MV-4-11 (cell line): Measurements from ENCODE around the gene KRT25.

Experiments used
- DNase-seq: peaks from one replicate; lab custom pipeline; 2025; lab: John Stamatoyannopoulos, UW

Gene KRT25, protein sequence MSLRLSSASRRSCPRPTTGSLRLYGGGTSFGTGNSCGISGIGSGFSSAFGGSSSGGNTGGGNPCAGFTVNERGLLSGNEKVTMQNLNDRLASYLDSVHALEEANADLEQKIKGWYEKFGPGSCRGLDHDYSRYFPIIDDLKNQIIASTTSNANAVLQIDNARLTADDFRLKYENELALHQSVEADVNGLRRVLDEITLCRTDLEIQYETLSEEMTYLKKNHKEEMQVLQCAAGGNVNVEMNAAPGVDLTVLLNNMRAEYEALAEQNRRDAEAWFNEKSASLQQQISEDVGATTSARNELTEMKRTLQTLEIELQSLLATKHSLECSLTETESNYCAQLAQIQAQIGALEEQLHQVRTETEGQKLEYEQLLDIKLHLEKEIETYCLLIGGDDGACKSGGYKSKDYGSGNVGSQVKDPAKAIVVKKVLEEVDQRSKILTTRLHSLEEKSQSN

DNA sequence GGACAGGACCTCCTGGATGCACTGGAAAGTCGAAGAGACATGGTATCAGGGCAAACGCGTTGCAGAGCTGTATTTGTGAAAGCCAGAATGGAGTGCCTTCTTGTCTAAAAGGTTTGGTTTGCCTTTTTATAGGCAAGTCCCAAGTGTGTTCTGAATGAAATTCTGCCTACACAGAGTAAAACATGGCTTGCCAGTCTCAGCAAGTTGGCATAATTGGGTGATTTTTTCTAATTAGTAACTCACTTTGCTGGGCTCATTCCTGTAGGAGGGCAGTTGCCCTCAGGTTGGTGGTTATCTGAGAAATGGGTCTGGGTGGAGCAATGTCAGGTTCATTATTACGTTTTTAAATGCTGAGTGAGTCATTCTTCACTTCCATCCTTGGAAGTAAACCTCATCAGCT, at the start of gene KRT25:
TSS of gene KRT25 (minus strand) at position 101 of the 400 bp plus-strand sequence. CDS start at position 41, 60 bp downstream.
- no peak for DNase-seq

DNA sequence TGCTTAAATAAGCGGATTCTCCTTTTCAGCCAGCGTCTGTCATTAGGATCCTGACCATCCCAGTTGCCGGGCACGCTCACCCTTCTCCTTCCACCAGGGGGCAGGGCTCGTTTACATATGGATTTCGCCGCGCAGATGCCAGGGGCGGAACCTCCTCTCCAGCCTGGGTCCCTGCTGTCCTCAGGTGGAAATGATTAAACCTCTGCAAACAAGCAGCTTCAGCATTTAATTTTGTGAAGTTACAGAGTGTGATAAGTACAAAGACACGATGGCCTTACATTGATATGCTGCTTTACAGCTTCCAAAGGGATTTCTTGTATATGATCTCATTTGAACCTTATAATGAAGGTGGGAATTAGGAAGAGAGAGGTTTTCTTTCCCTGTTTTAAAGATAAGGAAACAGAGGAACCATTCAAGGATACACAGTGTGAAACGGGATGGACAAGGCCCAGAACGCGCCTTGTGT, 48.5 kb upstream of the KRT25 start:
- DNase-seq = peak; percentile 31

DNA sequence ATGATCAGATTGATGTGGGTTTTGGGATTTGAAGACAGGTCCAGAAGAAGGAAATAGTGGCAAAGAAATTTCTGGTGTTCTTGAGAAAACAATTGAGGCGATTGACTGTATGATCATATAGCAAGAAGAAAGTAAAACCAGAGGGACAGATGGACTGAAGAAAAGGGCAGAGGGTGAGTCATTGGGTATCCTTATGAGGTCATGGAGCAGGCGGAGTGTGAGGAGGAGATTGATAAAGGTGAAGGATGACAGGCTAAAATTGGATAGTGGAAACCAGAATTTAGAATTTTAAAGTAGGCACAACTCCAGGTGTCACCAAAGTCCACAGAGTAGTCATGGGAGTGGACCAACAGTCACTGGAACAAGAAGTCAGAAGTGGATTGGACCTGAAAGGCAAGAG, 46.0 kb upstream of the KRT25 start:
- DNase-seq = no peak

GRCh38 chr17:40800381-40800780, 45.2 kb upstream of the KRT25 start:
- no peak for DNase-seq

DNA sequence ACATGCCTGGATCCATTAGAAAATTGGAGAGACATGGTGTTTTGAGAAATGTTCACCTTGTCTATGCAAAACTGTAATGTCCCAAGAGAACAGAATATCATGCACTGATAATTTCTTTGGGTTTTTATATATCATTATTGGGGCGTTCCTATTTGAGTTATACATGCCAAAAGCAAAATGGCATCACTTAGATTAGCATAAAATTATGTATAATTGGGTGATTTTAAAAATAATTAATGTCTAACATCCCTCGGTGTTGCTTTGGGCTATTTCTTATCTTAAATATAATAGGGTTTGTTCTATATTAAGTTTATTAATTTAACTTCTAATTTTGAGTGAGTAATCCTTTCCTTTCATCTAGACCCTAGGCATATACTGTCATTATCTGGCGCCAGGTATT, 44.7 kb upstream of the KRT25 start, which contains the start of gene KRT28:
TSS of gene KRT28 (minus strand) at position 101 of the 400 bp plus-strand sequence. CDS start at position 35, 66 bp downstream.
- no peak for DNase-seq

DNA sequence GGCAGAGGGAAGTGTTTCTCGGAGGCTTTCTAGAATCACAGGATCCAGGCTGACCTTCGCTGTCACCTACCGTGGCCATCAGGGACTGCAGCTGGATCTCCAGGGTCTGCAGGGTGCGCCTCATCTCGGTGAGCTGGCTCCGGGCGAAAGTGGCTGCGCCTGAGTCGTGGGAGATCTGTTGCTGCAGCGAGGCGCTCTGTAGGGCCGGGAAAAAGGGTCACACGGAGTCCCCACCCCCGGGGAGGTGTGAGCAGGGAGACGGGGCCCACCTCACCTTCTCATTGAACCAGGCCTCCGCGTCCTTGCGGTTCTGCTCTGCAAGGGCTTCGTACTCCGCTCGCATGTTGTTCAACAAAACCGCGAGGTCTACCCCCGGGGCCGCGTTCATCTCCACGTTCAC, 41.7 kb upstream of the KRT25 start:
- no peak for DNase-seq

GRCh38 chr17:40795019-40795667, 40.0 kb upstream of the KRT25 start:
- DNase-seq = no peak

DNA sequence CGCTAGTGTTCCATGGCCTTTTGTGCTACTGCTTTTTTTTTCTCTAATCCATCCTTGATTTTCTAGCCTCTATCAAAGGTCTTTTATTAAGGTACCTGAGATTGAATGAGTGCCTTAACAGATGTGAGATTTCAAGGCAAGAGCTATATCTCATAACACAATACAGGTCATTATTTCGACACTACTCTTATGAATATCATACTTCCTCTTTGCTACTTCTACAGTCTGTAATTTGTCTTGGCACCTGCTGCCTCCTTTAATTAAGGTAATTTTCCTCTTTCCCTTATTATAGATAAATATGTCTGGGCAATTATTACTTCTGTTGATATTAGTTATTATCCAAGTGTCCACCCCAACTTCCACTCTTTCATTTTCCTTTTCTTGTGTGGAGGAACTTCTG, 39.3 kb upstream of the KRT25 start:
- no peak for DNase-seq

DNA sequence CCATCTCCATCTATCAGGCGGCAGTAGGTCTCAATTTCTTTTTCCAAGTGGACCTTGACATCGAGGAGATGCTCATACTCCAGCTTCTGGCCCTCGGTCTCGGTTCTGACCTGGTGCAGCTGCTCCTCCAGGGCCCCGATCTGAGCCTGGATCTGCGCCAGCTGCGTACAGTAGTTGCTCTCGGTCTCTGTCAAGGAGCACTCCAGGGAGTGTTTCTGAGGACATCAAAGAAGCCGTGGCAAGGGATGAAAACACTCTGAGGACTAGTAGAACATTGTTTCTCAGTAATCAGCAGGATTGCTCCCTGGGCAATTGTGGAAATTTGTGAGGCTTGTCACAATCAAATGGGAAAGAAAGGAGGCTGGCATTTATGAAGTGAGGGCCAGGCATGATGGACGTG, 38.7 kb upstream of the KRT25 start:
- DNase-seq = no peak

- no peak for DNase-seq
Observed at GRCh38 chr17:40791787-40792436, 36.8 kb upstream of the KRT25 start.

- DNase-seq = no peak
Observed at GRCh38 chr17:40791111-40791510, 36.0 kb upstream of the KRT25 start.

- DNase-seq = no peak
Observed at GRCh38 chr17:40782450-40782849, 27.3 kb upstream of the KRT25 start, which contains the start of gene KRT27. Gene KRT27, minus strand, starts transcription at chr17:40782550. Its CDS starts 57 bp downstream, at chr17:40782493.

DNA sequence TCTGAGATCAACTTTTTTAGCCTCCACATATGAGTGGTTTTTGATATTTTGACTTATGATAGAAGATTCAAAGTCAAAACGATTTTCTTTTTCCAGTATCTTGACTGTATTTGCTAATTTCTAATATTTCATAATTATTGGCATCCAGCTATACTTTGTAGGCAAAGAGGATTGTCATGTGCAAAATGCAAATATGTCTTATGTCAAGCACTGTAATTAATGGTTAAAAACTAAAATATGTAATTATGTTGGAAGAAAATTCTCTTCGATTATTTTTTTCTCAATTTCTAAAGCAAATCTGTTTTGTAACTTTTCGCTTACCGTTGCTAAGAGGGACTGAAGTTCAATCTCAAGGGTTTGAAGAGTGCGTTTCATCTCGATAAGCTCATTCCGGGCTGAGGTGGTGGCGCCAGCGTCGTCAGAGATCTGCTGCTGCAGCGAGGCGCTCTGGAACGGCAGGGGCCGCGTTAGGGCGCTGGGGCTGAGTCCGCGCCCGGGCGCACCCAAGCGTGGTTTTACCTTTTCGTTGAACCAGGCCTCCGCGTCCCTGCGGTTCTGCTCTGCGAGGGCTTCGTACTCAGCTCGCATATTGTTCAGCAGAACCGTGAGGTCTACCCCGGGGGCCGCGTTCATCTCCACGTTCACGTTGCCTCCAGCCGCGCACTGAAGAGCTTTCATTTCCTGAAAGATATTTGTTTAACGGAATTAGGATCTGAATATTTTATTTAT, 24.2 kb upstream of the KRT25 start:
- no peak for DNase-seq

DNA sequence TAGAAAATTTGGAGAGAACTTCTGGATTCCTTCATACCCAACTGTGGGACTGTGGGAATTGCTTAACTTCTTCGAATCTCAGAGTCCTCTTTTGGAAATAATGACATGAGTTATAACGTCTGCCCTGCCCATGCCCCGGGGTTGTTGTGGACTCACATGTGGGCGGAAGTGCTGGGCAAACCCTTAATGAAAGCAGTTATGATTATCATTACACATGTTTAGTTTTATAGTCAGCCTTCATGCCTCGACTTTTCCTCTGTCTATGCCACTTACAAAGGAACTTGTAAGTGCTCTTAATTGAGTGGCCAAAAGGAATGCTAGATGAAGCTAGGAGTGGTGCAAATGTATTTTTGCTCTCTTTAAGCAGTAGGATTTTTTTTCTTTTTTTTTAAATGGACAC, 23.3 kb upstream of the KRT25 start:
- DNase-seq = no peak

GRCh38 chr17:40777971-40778370, 22.8 kb upstream of the KRT25 start:
- no peak for DNase-seq

DNA sequence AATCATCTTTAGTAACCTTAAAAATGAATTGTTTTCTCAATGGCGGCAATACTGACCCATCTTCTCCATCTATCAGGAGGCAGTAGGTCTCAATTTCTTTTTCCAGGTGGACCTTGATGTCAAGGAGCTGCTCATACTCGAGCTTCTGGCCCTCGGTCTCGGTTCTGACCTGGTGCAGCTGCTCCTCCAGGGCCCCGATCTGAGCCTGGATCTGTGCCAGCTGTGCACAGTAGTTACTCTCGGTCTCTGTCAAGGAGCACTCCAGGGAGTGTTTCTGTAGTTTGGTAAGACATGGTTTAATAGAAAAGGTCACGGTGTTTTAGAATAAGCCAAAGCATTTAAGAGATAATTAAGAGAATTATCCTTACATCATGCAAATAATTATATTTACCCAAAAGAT, 22.3 kb upstream of the KRT25 start:
- no peak for DNase-seq

- DNase-seq = no peak
Observed at GRCh38 chr17:40775945-40776344, 20.8 kb upstream of the KRT25 start.

- no peak for DNase-seq
Observed at GRCh38 chr17:40772101-40772500, 17.0 kb upstream of the KRT25 start, which contains the start of gene KRT26. Gene KRT26, minus strand, starts transcription at chr17:40772201. Its CDS starts 88 bp downstream, at chr17:40772113.

- DNase-seq = no peak
Observed at GRCh38 chr17:40765657-40766056, 10.5 kb upstream of the KRT25 start.

DNA sequence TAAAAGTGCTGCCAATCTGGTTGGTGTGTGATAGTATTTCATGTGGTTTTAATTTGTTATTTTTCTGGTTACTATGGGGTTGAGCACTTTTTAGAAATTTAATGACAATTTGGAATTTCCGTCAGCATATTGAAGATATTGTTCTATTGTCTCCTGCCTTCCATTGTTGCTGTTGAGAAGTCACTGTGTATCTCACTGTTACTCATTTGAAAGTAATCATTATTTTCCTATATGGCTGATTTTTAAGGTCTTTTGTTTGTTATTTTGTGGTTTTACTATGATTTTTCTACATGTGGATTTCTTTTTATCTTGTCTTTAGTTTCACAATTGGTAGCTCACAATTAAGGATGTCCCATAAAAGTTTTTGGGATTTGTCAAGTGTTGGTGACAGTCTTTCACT, 8.6 kb upstream of the KRT25 start:
- DNase-seq = no peak

DNA sequence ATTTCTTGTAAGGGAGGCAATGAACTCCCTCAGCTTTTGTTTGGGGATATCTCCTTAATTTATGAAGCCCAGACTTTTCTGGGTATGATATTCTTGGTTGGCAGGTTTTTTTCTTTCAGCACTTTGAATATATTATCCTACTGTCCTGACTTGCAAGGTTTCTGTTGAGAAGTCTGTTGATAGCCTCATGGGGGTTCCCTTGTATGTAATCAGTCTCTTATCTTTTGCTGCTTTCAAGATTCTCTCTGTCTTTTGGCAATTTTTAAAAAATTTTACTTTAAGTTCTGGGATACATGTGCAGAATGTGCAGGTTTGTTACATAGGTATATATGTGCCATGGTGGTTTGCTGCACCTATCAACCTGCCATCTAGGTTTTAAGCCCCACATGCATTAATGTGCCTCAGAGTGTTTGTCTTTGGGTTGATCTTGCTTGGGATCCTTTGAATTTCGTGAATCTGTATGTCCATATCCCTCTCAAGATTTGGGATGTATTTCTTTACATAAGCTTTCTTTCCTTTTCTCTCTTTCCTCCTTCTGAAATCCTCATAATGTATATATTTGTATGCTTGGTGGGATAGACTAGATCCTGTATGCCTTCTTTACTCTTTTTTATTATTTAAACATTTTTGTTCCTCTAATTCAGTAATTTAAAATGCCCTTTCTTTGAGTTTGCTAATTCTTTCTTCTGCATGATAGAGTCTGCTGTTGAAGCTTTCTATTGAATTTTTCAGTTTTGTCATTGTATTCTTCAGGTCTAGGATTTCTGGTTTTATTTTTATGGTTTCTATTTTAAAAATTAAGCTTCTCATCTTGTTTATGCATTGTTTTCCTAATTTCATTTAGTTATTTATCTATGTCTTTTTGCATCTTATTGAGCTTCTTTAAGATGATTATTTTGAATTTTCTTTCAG, 5.2 kb upstream of the KRT25 start:
- DNase-seq = no peak
